Endothelial cell (in vitro differentiated cells): Measurements from ENCODE around the gene CD151. TPM values are rescaled to one million over a fixed set of nuclear protein-coding genes. Genes with fewer than 3 reads are reported as not detected.
A peak's percentile ranks its signal among the peaks of the same experiment; 100 is the strongest.

Source experiments
- DNase-seq: peaks from one replicate; pipeline ENCODE4 v3.0.0; 2021; ENCODE audit warnings: low spot score
- H3K27ac Mint-ChIP-seq: one replicate; pipeline ENCODE4 v1.8.0; 2021; ENCODE audit warnings: mixed read lengths, inconsistent platforms; ENCODE audit not compliant: unreplicated experiment
- H3K27me3 Mint-ChIP-seq: one replicate; pipeline ENCODE4 v1.8.0; 2021; ENCODE audit warnings: mild to moderate bottlenecking, moderate library complexity, mixed read lengths, inconsistent platforms; ENCODE audit not compliant: unreplicated experiment
- H3K36me3 Mint-ChIP-seq: one replicate; pipeline ENCODE4 v1.8.0; 2021; ENCODE audit warnings: mild to moderate bottlenecking, low read depth, mixed read lengths, inconsistent platforms; ENCODE audit not compliant: unreplicated experiment
- H3K4me1 Mint-ChIP-seq: one replicate; pipeline ENCODE4 v1.8.0; 2021; ENCODE audit warnings: mild to moderate bottlenecking, mixed read lengths, inconsistent platforms; ENCODE audit not compliant: unreplicated experiment
- H3K4me3 Mint-ChIP-seq: one replicate; pipeline ENCODE4 v1.8.0; 2021; ENCODE audit warnings: mild to moderate bottlenecking, mixed read lengths, inconsistent platforms; ENCODE audit not compliant: unreplicated experiment
- H3K9me3 Mint-ChIP-seq: one replicate; pipeline ENCODE4 v1.8.0; 2021; ENCODE audit warnings: mixed read lengths, inconsistent platforms; ENCODE audit not compliant: unreplicated experiment
- total RNA-seq: library from RNA; stranded (reverse); fragmentation: NEBNext Ultra II Directional; extraction: Animal tissue kit (Norgen Biotek cat#: 25700); gene quantifications from one replicate; pipeline ENCODE4 v1.2.1, GENCODE V29; 2021; ENCODE audit not compliant: unreplicated experiment
- TF ChIP-seq, protein P1 (sequence below): fragments of 200-600 bp; sonication (generic); IDR thresholded peaks from one replicate; pipeline ENCODE4 v1.5.0; 2021; ENCODE audit warnings: antibody characterized with exemption; ENCODE audit not compliant: unreplicated experiment

The CD151 gene
- total RNA-seq, 1 donor from 2014 or later = 49.6 TPM

DNA sequence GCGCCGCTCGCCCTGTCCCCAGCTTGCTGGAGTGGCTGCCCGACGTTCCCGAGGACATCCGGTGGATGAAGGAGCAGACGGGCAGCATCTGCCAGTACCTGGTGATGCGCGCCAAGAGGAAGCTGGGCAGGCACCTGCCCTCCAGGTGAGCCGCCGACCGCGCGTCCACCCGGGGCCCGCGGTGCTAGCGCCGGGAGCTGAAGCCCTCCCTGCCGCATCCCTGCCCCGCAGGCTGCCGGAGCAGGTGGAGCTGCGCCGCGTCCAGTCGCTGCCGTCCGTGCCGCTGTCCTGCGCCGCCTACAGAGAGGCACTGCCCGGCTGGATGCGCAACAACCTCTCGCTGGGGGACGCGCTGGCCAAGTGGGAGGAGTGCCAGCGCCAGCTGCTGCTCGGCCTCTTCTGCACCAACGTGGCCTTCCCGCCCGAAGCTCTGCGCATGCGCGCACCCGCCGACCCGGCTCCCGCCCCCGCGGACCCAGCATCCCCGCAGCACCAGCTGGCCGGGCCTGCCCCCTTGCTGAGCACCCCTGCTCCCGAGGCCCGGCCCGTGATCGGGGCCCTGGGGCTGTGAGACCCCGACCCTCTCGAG, 8.4 kb upstream of the CD151 start:
- H3K4me1 Mint-ChIP-seq = peaks cover 18% of the 10 kb centered on the region
- no peak overlapping the region for H3K27ac Mint-ChIP-seq
- no peaks in the 10 kb centered on the region for H3K9me3 Mint-ChIP-seq
- H3K36me3 Mint-ChIP-seq = no peaks in the 10 kb centered on the region
- peaks cover 12% of the 10 kb centered on the region for H3K27me3 Mint-ChIP-seq
- peak; percentile 4 for DNase-seq
- H3K4me3 Mint-ChIP-seq = no peak overlapping the region
- TF ChIP-seq, protein P1, sequence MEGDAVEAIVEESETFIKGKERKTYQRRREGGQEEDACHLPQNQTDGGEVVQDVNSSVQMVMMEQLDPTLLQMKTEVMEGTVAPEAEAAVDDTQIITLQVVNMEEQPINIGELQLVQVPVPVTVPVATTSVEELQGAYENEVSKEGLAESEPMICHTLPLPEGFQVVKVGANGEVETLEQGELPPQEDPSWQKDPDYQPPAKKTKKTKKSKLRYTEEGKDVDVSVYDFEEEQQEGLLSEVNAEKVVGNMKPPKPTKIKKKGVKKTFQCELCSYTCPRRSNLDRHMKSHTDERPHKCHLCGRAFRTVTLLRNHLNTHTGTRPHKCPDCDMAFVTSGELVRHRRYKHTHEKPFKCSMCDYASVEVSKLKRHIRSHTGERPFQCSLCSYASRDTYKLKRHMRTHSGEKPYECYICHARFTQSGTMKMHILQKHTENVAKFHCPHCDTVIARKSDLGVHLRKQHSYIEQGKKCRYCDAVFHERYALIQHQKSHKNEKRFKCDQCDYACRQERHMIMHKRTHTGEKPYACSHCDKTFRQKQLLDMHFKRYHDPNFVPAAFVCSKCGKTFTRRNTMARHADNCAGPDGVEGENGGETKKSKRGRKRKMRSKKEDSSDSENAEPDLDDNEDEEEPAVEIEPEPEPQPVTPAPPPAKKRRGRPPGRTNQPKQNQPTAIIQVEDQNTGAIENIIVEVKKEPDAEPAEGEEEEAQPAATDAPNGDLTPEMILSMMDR = no peak

DNA sequence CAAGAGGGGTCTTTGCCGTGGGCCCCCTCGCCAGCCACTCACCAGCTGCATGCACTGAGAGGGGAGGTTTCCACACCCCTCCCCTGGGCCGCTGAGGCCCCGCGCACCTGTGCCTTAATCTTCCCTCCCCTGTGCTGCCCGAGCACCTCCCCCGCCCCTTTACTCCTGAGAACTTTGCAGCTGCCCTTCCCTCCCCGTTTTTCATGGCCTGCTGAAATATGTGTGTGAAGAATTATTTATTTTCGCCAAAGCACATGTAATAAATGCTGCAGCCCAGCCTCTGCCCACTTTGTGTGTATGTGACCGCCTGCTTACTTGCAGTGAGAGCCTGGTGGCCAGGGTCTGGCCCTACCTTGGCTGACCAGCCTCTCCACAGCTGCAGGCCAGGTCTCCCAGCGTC, 7.8 kb upstream of the CD151 start:
- TF ChIP-seq, protein P1 = no peak
- no peak overlapping the region for H3K4me3 Mint-ChIP-seq
- H3K27me3 Mint-ChIP-seq = peaks cover 12% of the 10 kb centered on the region
- H3K36me3 Mint-ChIP-seq = no peaks in the 10 kb centered on the region
- no peak overlapping the region for H3K27ac Mint-ChIP-seq
- no peaks in the 10 kb centered on the region for H3K9me3 Mint-ChIP-seq
- DNase-seq = no peak
- H3K4me1 Mint-ChIP-seq = peaks cover 18% of the 10 kb centered on the region

DNA sequence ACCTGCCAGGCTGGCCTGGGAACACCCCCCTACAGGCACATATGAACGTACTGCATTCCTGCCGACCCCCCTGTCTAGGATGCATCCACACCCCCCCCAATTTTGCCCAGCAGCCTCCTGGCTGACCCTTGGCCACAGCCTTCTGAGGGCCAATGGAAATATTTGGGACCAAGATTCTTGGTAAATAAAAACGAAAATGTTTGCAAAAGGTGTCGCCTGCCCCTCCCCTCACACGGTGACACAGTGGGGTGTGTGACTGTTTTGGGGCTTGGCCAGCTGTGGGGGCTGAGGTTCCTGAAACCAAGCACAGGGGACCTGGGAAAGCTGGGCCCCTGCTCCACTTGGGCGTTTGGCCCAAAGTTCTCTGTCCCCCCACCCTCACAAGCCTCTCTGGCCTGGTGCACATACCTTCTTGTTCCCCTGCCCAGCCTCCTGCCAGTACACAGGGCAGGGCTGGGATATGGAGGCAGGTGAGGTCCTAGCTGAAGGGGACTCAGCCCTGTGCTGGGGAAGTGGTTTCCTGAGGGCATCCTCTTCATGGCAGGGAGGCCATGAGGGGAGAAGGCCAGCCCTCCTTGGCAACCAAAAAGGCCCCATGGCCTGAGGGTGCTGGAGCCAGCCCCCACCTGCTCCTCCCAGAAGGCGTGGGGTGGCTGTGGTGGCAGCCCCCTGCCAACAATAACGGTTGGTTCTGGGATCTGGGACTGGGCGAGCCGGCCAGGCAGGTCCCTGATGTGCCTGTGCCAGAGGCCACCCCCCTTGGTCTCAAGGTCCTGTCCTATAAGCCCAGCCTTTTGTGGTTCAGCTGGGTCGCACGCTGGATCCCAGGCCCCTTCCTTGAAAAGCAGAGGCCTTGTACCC, 7.2 kb upstream of the CD151 start:
- TF ChIP-seq, protein P1 = no peak
- no peak overlapping the region for H3K4me3 Mint-ChIP-seq
- no peak overlapping the region for H3K27ac Mint-ChIP-seq
- H3K36me3 Mint-ChIP-seq = no peaks in the 10 kb centered on the region
- no peak for DNase-seq
- peaks cover 12% of the 10 kb centered on the region for H3K27me3 Mint-ChIP-seq
- H3K4me1 Mint-ChIP-seq = peaks cover 18% of the 10 kb centered on the region
- no peaks in the 10 kb centered on the region for H3K9me3 Mint-ChIP-seq

DNA sequence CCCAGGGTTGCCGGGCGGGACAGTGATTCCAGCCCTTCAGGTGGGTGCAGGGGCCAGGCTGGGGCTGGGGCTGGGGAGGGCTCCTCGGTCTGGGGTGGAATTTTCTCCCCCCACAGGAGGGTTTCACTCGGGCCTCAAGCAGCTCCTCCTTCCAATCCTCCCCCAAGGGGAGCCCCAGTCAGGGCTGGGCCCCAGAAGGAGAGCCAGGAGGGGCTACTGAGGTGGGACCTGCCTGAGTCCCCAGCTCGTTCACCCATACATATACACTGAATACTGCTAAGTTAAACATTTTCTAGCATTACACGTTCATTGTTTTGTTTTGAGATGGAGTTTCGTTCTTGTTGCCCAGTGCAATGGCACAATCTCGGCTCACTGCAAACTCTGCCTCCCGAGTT, 6.5 kb upstream of the CD151 start:
- Mint-ChIP-seq H3K4me3 (peak overlapping the region; percentile 79), H3K27me3 (peaks cover 12% of the 10 kb centered on the region), H3K4me1 (peaks cover 18% of the 10 kb centered on the region), H3K27ac (no peak overlapping the region), H3K36me3 (no peaks in the 10 kb centered on the region), H3K9me3 (no peaks in the 10 kb centered on the region)
- DNase-seq = no peak
- TF ChIP-seq, protein P1 = no peak

DNA sequence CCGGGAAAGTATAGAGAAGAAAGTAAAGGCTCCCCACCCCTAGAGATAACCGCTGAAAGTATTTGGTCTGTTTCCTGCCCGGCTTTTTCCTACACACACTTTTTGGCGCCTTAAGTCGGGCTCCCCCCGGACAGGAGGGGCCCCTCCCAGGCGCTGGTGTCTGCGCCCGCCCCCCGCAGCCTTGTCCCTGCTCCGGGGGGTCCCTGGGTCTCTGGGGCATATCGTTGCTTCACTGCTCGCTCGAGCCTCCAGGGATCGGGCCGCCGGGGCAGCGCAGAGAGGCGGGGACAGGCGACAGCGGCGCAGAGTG, 6.0 kb upstream of the CD151 start:
- Mint-ChIP-seq H3K4me3 (peak overlapping the region; percentile 79), H3K27ac (no peak overlapping the region), H3K4me1 (peaks cover 18% of the 10 kb centered on the region), H3K36me3 (no peaks in the 10 kb centered on the region), H3K27me3 (peaks cover 14% of the 10 kb centered on the region), H3K9me3 (no peaks in the 10 kb centered on the region)
- TF ChIP-seq, protein P1 = no peak
- peak; percentile 4 for DNase-seq
